AG04449 (cell line): ENCODE measurements around the gene HLA-DRB5.
"Not testable (repeated sequence)": the region's sequence is repeated elsewhere in the genome, so short reads cannot be mapped to it uniquely, and the experiment has no call there.

Experiments
- CTCF ChIA-PET: fragments of 350-600 bp; formaldehyde crosslinking; extraction: SDS; loops from one replicate; lab custom pipeline; 2021; ENCODE audit warnings: antibody characterized with exemption; lab: Yijun Ruan, JAX
- POLR2A ChIA-PET: fragments of 400-600, 350-600 bp; formaldehyde crosslinking; extraction: SDS; loops from one replicate; lab custom pipeline; 2020; ENCODE audit warnings: antibody characterized with exemption, inconsistent platforms; lab: Yijun Ruan, JAX
- DNase-seq: peaks from one replicate; pipeline ENCODE4 v3.0.0-alpha.2; 2010; ENCODE audit warnings: low read depth, low spot score
- H3K4me3 ChIP-seq: 2 replicates; pipeline ENCODE4 v1.5.1; 2011; ENCODE audit warnings: low read depth, mild to moderate bottlenecking, control low read depth, low read length
- TF ChIP-seq, protein P1 (sequence below): IDR thresholded peaks from one replicate; pipeline ENCODE4 v1.5.1; 2011; ENCODE audit warnings: mild to moderate bottlenecking, moderate library complexity, low read length, control low read depth, inconsistent platforms; ENCODE audit not compliant: insufficient read depth; ENCODE audit errors: missing control alignments

The HLA-DRB5 gene

DNA sequence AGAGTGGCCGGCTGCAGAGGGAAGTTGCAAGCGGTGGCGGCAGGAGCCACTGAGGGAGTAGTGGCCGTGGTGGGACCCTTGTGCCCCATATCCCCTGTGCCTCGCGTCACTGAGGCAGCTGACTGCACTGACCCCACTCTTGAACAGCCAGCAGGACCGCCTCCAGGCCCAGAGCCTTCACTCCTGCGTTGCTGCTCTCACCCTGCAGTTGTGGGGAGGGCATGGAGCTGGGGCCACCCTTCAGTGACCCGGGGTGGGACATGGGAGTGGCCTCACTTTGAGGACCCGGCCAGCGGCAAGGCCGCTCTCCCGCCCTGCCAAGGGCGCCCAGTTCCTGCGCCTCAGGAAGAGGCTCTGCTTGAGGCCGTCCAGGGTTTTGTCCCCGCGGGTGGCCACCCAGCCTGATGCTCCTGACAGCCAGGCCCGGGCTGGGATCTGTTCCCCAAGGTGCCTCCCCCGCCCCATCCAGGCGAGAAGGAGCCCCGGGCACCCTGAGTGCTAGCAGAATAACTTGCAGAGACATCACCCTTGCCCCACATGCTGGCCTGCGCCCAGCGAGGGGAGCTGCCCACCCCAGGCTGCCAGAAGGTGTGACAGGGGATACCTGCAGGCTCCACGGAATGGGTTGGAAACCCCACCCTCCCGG, 46.0 kb downstream of the HLA-DRB5 start:
- TF ChIP-seq, protein P1, sequence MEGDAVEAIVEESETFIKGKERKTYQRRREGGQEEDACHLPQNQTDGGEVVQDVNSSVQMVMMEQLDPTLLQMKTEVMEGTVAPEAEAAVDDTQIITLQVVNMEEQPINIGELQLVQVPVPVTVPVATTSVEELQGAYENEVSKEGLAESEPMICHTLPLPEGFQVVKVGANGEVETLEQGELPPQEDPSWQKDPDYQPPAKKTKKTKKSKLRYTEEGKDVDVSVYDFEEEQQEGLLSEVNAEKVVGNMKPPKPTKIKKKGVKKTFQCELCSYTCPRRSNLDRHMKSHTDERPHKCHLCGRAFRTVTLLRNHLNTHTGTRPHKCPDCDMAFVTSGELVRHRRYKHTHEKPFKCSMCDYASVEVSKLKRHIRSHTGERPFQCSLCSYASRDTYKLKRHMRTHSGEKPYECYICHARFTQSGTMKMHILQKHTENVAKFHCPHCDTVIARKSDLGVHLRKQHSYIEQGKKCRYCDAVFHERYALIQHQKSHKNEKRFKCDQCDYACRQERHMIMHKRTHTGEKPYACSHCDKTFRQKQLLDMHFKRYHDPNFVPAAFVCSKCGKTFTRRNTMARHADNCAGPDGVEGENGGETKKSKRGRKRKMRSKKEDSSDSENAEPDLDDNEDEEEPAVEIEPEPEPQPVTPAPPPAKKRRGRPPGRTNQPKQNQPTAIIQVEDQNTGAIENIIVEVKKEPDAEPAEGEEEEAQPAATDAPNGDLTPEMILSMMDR: no peak
- H3K4me3 ChIP-seq: no peak overlapping the region
- no peak for DNase-seq
- POLR2A ChIA-PET: no interaction called here
- CTCF ChIA-PET: no interaction called here

DNA sequence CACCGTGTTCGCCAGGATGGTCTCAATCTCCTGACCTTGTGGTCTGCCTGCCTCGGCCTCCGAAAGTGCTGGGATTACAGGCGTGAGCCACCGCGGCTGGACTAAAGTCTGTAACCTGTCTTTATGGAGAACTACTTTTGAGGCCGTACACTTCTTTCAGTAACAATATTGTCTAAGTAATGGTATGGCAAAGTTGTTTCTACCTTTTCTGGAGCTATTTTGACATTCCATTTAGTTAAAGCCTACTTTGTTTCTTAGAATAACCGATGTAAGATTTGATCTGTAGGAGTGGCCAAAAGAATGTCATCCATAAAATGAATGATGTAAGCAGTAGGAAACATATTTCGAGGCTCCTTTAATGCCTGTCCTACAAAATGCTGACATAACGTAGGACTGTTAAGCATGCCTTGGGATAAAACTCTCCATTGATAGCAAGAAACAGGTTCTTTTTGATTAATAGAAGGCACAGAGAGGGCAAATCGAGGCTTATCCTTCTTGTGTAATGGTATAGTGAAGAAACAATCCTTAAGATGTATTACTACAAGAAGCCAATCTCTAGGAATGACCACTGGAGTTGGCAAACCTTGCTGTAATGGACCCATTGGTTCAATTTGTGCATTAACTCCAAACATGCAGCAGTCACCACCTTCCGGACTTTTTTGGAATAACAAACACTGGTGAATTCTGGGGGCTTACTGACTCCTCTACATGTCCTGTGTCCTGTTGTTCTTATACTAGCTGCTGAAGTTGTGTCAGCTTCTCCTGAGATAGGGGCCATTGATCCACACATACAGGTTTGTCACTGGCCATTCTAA, 54.5 kb downstream of the HLA-DRB5 start:
- ChIA-PET POLR2A (no interaction called here), CTCF (no interaction called here)
- TF ChIP-seq, protein P1: no peak
- no peak for DNase-seq
- H3K4me3 ChIP-seq: no peak overlapping the region

DNA sequence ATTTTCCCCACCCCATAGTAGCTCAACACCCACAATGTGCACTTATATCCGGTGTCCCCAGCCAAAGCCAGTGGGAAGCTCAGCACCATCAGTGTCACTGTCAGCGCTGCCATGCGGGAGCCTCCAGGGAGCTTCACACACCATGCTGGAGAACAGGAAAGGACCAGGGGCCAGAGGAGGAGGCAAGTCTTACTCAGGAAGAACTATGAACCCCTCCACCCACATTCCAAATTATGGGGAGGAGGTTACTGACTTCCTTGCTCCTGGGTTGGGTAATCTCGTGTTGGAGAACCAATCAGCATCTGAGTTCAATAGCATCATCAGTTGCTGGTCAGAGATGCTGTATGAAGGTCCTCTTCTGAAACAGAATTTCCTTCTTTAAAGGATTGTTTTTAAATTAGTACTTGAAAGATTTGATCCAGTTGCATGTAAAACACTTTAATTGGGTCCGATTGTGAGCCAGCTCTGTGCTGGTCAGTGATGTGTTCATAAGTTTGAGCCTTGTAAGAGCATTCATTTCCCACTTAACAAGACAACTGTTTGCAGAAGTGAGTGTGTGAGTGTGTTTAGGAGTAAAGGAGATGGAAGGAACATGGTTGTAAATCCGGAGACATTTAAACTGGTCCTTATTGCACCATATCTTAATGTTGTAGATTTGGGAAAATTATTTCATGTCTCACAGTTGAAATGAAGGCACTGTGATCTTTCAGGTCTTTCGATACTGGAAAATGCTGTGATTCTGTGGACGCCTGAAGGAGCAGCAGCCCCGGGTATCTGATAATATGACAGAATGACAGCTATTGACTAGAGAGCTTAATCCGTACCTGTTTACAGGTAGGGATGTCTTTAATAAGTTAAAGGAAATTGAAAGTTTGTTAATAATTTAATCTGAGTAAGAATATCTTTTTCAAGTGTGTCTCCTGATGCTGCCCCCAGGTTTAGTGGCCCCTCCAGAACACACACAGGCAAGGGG, 56.4 kb downstream of the HLA-DRB5 start:
- POLR2A ChIA-PET, H3K4me3 ChIP-seq, CTCF ChIA-PET, DNase-seq: not testable (repeated sequence)

DNA sequence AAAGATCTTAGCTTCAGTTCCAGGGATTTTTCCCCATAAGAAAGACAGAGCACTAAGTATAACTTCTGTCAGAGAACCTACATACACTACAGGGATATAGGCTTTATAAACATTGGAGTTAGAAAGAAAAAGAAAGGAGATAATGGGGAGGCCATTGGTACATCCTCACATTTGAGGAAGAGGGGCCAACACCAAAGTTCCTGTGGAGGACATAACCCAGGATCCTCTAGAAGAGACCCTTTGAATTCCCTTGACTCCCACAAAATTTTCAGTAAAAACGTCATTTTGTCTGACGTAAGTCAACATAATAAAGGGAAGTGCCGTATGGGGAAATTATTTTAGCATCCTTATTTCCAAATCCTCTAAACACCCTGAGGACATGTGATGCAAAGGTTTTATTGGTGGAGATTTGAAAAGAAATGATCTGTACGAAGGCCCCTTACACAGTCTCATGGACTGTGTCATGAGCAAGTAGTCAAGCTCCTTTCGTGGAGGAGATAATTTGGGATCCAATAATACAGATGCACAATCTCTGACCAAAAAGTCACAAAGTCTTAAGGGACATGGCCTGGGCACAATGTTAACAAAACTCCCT, 57.2 kb downstream of the HLA-DRB5 start:
- no peak for DNase-seq
- ChIA-PET POLR2A (no interaction called here), CTCF (no interaction called here)
- TF ChIP-seq, protein P1: no peak
- no peak overlapping the region for H3K4me3 ChIP-seq

DNA sequence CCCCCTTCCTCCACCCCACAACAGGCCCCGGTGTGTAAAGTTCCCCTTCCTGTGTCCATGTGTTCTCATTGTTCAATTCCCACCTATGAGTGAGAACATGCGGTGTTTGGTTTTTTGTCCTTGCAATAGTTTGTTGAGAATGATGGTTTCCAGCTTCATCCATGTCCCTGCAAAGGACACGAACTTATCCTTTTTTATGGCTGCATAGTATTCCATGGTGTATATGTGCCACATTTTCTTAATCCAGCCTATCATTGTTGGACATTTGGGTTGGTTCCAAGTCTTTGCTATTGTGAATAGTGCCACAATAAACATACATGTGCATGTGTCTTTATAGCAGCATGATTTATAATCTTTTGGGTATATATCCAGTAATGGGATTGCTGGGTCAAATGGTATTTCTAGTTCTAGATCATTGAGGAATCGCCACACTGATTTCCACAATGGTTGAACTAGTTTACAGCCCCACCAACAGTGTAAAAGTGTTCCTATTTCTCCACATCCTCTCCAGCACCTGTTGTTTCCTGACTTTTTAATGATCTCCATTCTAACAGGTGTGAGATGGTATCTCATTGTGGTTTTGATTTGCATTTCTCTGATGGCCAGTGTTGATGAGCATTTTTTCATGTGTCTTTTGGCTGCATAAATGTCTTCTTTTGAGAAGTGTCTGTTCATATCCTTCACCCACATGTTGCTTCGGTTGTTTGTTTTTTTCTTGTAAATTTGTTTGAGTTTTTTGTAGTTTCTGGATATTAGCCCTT, 62.2 kb downstream of the HLA-DRB5 start:
- CTCF ChIA-PET, POLR2A ChIA-PET, H3K4me3 ChIP-seq, DNase-seq: not testable (repeated sequence)
